ENCODE measurements around the gene SUMO3. TPM values are rescaled to one million over a fixed set of nuclear protein-coding genes. Genes with fewer than 3 reads are reported as not detected.
A peak's percentile ranks its signal among the peaks of the same experiment; 100 is the strongest.

SUMO3 gene
- total RNA-seq, 1 experiment from 2014 or later = 70.3 TPM

- Histone ChIP-seq H3K27me3 (ENCODE audit: low read length) (no peaks in the 10 kb centered on the region), H3K36me3 (ENCODE audit: insufficient read depth, low read length) (peaks cover 49% of the 10 kb centered on the region), H3K9me3 (ENCODE audit: low read length) (no peaks in the 10 kb centered on the region), H3K9me2 (replicated peaks; ENCODE audit: insufficient read depth, low read length) (no peaks in the 10 kb centered on the region), H3K4me1 (ENCODE audit: low read length) (peaks cover 36% of the 10 kb centered on the region), H3K27ac (ENCODE audit: low read length) (no peak overlapping the region), H4K20me1 (ENCODE audit: insufficient read depth, low read depth, low read length) (peaks cover 34% of the 10 kb centered on the region), H3K4me2 (ENCODE audit: low read depth, low read length, poor library complexity, severe bottlenecking) (peak overlapping the region; percentile 92), H3K79me2 (ENCODE audit: low read length) (peaks cover 88% of the 10 kb centered on the region), H2AFZ (ENCODE audit: low read length) (no peak overlapping the region), H3K9ac (ENCODE audit: low read length) (peak overlapping the region; percentile 97), H3K4me3 (ENCODE audit: low read length) (peak overlapping the region; percentile 93)
- DNase-seq = no peak
Observed at GRCh38 chr21:44800103-44800502, 17.8 kb downstream of the SUMO3 start.

- Histone ChIP-seq H3K9me2 (replicated peaks; ENCODE audit: insufficient read depth, low read length) (no peaks in the 10 kb centered on the region), H3K4me2 (ENCODE audit: low read depth, low read length, poor library complexity, severe bottlenecking) (peak overlapping the region; percentile 92), H2AFZ (ENCODE audit: low read length) (no peak overlapping the region), H3K4me3 (ENCODE audit: low read length) (peak overlapping the region; percentile 93), H4K20me1 (ENCODE audit: insufficient read depth, low read depth, low read length) (peaks cover 34% of the 10 kb centered on the region), H3K4me1 (ENCODE audit: low read length) (peaks cover 36% of the 10 kb centered on the region), H3K36me3 (ENCODE audit: insufficient read depth, low read length) (peaks cover 46% of the 10 kb centered on the region), H3K27me3 (ENCODE audit: low read length) (no peaks in the 10 kb centered on the region), H3K9me3 (ENCODE audit: low read length) (no peaks in the 10 kb centered on the region), H3K79me2 (ENCODE audit: low read length) (peaks cover 92% of the 10 kb centered on the region), H3K27ac (ENCODE audit: low read length) (no peak overlapping the region), H3K9ac (ENCODE audit: low read length) (no peak overlapping the region; the same call in 1 of the 2 replicates)
- no peak for DNase-seq
Observed at GRCh38 chr21:44799646-44800045, 18.2 kb downstream of the SUMO3 start.

GRCh38 chr21:44797775-44798174 lies 20.1 kb downstream of the SUMO3 start:
- Histone ChIP-seq H3K27ac (ENCODE audit: low read length) (no peak overlapping the region), H2AFZ (ENCODE audit: low read length) (no peak overlapping the region), H4K20me1 (ENCODE audit: insufficient read depth, low read depth, low read length) (peaks cover 47% of the 10 kb centered on the region), H3K79me2 (ENCODE audit: low read length) (peaks cover 95% of the 10 kb centered on the region), H3K4me3 (ENCODE audit: low read length) (no peak overlapping the region), H3K9me3 (ENCODE audit: low read length) (no peaks in the 10 kb centered on the region), H3K9me2 (replicated peaks; ENCODE audit: insufficient read depth, low read length) (no peaks in the 10 kb centered on the region), H3K36me3 (ENCODE audit: insufficient read depth, low read length) (peaks cover 35% of the 10 kb centered on the region), H3K27me3 (ENCODE audit: low read length) (no peaks in the 10 kb centered on the region), H3K9ac (ENCODE audit: low read length) (no peak overlapping the region), H3K4me1 (ENCODE audit: low read length) (peaks cover 34% of the 10 kb centered on the region), H3K4me2 (ENCODE audit: low read depth, low read length, poor library complexity, severe bottlenecking) (no peak overlapping the region)
- DNase-seq = no peak

- Histone ChIP-seq H3K9me3 (ENCODE audit: low read length) (no peaks in the 10 kb centered on the region), H3K27me3 (ENCODE audit: low read length) (no peaks in the 10 kb centered on the region), H3K9ac (ENCODE audit: low read length) (no peak overlapping the region), H3K4me3 (ENCODE audit: low read length) (no peak overlapping the region), H3K4me2 (ENCODE audit: low read depth, low read length, poor library complexity, severe bottlenecking) (no peak overlapping the region), H3K27ac (ENCODE audit: low read length) (no peak overlapping the region), H4K20me1 (ENCODE audit: insufficient read depth, low read depth, low read length) (peaks cover 62% of the 10 kb centered on the region), H3K36me3 (ENCODE audit: insufficient read depth, low read length) (peaks cover 42% of the 10 kb centered on the region), H3K9me2 (replicated peaks; ENCODE audit: insufficient read depth, low read length) (no peaks in the 10 kb centered on the region), H3K4me1 (ENCODE audit: low read length) (peaks cover 50% of the 10 kb centered on the region), H2AFZ (ENCODE audit: low read length) (no peak overlapping the region), H3K79me2 (ENCODE audit: low read length) (peaks cover 95% of the 10 kb centered on the region)
- no peak for DNase-seq
Observed at GRCh38 chr21:44795342-44795741, 22.5 kb downstream of the SUMO3 start.

GRCh38 chr21:44793592-44794374 lies 24.1 kb downstream of the SUMO3 start:
- H3K9me3 ChIP-seq (ENCODE audit: low read length) = no peaks in the 10 kb centered on the region
- DNase-seq = no peak
- no peaks in the 10 kb centered on the region for H3K27me3 ChIP-seq (ENCODE audit: low read length)
- H3K4me3 ChIP-seq (ENCODE audit: low read length) = no peak overlapping the region
- H2AFZ ChIP-seq (ENCODE audit: low read length) = no peak overlapping the region
- peaks cover 53% of the 10 kb centered on the region for H3K4me1 ChIP-seq (ENCODE audit: low read length)
- H3K9me2 ChIP-seq (replicated peaks; ENCODE audit: insufficient read depth, low read length) = no peaks in the 10 kb centered on the region
- H3K27ac ChIP-seq (ENCODE audit: low read length) = no peak overlapping the region
- peaks cover 58% of the 10 kb centered on the region for H4K20me1 ChIP-seq (ENCODE audit: insufficient read depth, low read depth, low read length)
- H3K79me2 ChIP-seq (ENCODE audit: low read length) = peaks cover 95% of the 10 kb centered on the region
- H3K4me2 ChIP-seq (ENCODE audit: low read depth, low read length, poor library complexity, severe bottlenecking) = peak overlapping the region; percentile 1
- H3K36me3 ChIP-seq (ENCODE audit: insufficient read depth, low read length) = peaks cover 29% of the 10 kb centered on the region; the same call in 1 of the 2 replicates
- no peak overlapping the region for H3K9ac ChIP-seq (ENCODE audit: low read length)

- Histone ChIP-seq H2AFZ (ENCODE audit: low read length) (no peak overlapping the region), H3K36me3 (ENCODE audit: insufficient read depth, low read length) (peaks cover 23% of the 10 kb centered on the region; the same call in 1 of the 2 replicates), H3K9ac (ENCODE audit: low read length) (peak overlapping the region; percentile 30; the same call in 1 of the 2 replicates), H3K4me1 (ENCODE audit: low read length) (peaks cover 53% of the 10 kb centered on the region), H3K9me2 (replicated peaks; ENCODE audit: insufficient read depth, low read length) (no peaks in the 10 kb centered on the region), H3K4me3 (ENCODE audit: low read length) (no peak overlapping the region), H3K79me2 (ENCODE audit: low read length) (peaks cover 95% of the 10 kb centered on the region), H3K27ac (ENCODE audit: low read length) (peak overlapping the region; percentile 25), H3K9me3 (ENCODE audit: low read length) (no peaks in the 10 kb centered on the region), H4K20me1 (ENCODE audit: insufficient read depth, low read depth, low read length) (peaks cover 60% of the 10 kb centered on the region), H3K27me3 (ENCODE audit: low read length) (no peaks in the 10 kb centered on the region), H3K4me2 (ENCODE audit: low read depth, low read length, poor library complexity, severe bottlenecking) (peak overlapping the region; percentile 2)
- DNase-seq = peak; percentile 82
Observed at GRCh38 chr21:44792702-44793591, 24.9 kb downstream of the SUMO3 start.

DNA sequence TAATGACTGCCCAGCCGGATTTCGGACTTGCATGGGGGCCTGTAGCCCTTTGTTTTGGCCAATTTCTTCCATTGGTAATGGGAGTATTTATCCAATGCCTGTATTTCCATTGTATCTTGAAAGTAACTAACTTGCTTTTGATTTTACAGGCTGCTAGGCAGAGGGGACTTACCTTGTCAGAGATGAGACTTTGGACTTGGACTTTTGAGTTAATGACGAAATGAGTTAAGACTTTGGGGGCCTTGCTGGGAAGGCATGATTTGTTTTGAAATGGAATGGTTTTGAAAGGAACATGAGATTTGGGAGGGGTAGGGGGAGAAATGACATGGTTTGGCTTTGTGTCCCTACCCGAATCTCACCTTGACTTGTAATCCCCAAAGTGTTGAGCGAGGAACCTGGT lies 25.9 kb downstream of the SUMO3 start:
- H3K27me3 ChIP-seq (ENCODE audit: low read length) = no peaks in the 10 kb centered on the region
- H3K36me3 ChIP-seq (ENCODE audit: insufficient read depth, low read length) = peaks cover 30% of the 10 kb centered on the region; the same call in 1 of the 2 replicates
- no peak overlapping the region for H3K9ac ChIP-seq (ENCODE audit: low read length)
- H3K9me3 ChIP-seq (ENCODE audit: low read length) = no peaks in the 10 kb centered on the region
- H3K4me1 ChIP-seq (ENCODE audit: low read length) = peaks cover 53% of the 10 kb centered on the region
- no peak overlapping the region for H3K4me3 ChIP-seq (ENCODE audit: low read length)
- H3K79me2 ChIP-seq (ENCODE audit: low read length) = peaks cover 97% of the 10 kb centered on the region
- H3K9me2 ChIP-seq (replicated peaks; ENCODE audit: insufficient read depth, low read length) = no peaks in the 10 kb centered on the region
- H3K27ac ChIP-seq (ENCODE audit: low read length) = 0 out of 2 replicates have a peak overlapping the region, but pooled peaks have one; percentile 81
- no peak overlapping the region for H2AFZ ChIP-seq (ENCODE audit: low read length)
- peaks cover 58% of the 10 kb centered on the region for H4K20me1 ChIP-seq (ENCODE audit: insufficient read depth, low read depth, low read length)
- DNase-seq = no peak
- H3K4me2 ChIP-seq (ENCODE audit: low read depth, low read length, poor library complexity, severe bottlenecking) = peak overlapping the region; percentile 59

DNA sequence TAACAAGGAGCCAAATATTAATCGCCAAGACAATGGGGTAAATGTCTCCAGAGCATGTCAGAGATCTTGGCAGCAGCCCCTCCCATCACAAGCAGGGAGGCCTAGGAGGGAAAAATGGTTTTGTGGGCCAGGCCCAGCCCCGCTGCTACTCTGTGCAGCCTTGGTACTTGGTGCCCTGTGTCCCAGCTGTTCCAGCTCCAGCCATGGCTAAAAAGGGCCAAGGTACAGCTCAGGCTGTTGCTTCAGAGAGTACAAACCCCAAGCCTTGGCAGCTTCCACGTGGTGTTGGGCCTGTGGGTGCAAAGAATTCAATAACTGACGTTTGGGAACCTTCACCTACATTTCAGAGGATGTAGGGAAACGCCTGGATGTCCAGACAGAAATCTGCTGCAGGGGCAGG lies 26.6 kb downstream of the SUMO3 start:
- no peaks in the 10 kb centered on the region for H3K9me2 ChIP-seq (replicated peaks; ENCODE audit: insufficient read depth, low read length)
- DNase-seq = no peak
- peak overlapping the region; percentile 28; the same call in 1 of the 2 replicates for H3K4me3 ChIP-seq (ENCODE audit: low read length)
- H3K36me3 ChIP-seq (ENCODE audit: insufficient read depth, low read length) = peaks cover 24% of the 10 kb centered on the region; the same call in 1 of the 2 replicates
- H4K20me1 ChIP-seq (ENCODE audit: insufficient read depth, low read depth, low read length) = peaks cover 62% of the 10 kb centered on the region
- no peak overlapping the region for H3K9ac ChIP-seq (ENCODE audit: low read length)
- H3K27ac ChIP-seq (ENCODE audit: low read length) = peak overlapping the region; percentile 81
- H3K4me1 ChIP-seq (ENCODE audit: low read length) = peaks cover 53% of the 10 kb centered on the region
- H2AFZ ChIP-seq (ENCODE audit: low read length) = no peak overlapping the region
- peaks cover 97% of the 10 kb centered on the region for H3K79me2 ChIP-seq (ENCODE audit: low read length)
- no peaks in the 10 kb centered on the region for H3K27me3 ChIP-seq (ENCODE audit: low read length)
- no peaks in the 10 kb centered on the region for H3K9me3 ChIP-seq (ENCODE audit: low read length)
- peak overlapping the region; percentile 59 for H3K4me2 ChIP-seq (ENCODE audit: low read depth, low read length, poor library complexity, severe bottlenecking)

All from Karpas-422 (cell line).